ENCODE measurements around the gene IGFALS. TPM values are rescaled to one million over a fixed set of nuclear protein-coding genes. Genes with fewer than 3 reads are reported as not detected.

Gene IGFALS
- total RNA-seq, 1 donor from 2014 or later, result 0.63 TPM

DNA sequence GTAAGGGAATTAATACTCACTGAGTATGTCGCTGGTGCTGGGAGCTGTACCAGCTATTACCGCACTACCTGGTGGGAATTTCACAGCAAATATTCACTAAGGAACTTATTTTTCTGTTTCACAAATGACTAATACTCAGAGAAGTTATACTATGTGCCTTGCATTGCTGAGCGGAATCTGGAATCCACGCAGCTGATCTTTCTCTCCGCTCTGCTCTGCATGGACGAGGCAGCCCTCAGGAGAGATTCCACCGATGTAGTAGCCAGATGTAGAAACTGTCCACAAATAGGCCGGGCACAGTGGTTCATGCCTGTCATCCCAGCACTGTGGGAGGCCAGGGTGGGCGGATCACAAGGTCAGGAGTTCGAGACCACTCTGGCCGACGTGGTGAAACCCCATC, 39.3 kb downstream of the IGFALS start:
- H3K4me3 Mint-ChIP-seq, result no peak overlapping the region
- H3K27ac Mint-ChIP-seq, result no peak overlapping the region
- TF ChIP-seq, protein P1, sequence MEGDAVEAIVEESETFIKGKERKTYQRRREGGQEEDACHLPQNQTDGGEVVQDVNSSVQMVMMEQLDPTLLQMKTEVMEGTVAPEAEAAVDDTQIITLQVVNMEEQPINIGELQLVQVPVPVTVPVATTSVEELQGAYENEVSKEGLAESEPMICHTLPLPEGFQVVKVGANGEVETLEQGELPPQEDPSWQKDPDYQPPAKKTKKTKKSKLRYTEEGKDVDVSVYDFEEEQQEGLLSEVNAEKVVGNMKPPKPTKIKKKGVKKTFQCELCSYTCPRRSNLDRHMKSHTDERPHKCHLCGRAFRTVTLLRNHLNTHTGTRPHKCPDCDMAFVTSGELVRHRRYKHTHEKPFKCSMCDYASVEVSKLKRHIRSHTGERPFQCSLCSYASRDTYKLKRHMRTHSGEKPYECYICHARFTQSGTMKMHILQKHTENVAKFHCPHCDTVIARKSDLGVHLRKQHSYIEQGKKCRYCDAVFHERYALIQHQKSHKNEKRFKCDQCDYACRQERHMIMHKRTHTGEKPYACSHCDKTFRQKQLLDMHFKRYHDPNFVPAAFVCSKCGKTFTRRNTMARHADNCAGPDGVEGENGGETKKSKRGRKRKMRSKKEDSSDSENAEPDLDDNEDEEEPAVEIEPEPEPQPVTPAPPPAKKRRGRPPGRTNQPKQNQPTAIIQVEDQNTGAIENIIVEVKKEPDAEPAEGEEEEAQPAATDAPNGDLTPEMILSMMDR (IDR thresholded peaks at IDR 0.05; ENCODE audit: unreplicated experiment), result no peak
- H3K36me3 Mint-ChIP-seq, result peaks cover 7% of the 10 kb centered on the region
- no peaks in the 10 kb centered on the region for H3K27me3 Mint-ChIP-seq (ENCODE audit: low read depth)
- no peak for DNase-seq (ENCODE audit: low spot score in 2 of 2, unreplicated experiment in 2 of 2)
- no peaks in the 10 kb centered on the region for H3K9me3 Mint-ChIP-seq
- no peaks in the 10 kb centered on the region for H3K4me1 Mint-ChIP-seq

DNA sequence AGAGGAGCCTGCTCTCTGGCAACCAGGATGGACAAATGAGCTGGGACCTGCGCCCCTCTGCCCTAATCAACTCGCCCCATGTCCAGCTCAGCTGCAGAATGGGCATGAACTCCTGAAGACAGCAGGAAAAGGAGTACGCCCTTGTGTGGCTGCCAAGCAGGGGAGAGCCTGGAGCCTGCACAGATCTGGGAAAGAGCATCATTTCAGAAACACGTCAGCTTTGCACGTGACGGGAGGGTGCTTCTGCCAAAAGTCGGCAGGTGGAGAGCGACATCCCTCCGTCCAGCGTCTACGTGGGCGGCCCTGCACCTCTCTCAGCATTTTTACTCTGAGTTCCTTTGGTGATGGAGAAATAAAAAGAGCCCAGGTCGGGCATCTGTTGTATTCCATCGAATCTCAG, 40.7 kb downstream of the IGFALS start:
- Mint-ChIP-seq H3K4me1 (no peaks in the 10 kb centered on the region), H3K27me3 (ENCODE audit: low read depth) (no peaks in the 10 kb centered on the region)

DNA sequence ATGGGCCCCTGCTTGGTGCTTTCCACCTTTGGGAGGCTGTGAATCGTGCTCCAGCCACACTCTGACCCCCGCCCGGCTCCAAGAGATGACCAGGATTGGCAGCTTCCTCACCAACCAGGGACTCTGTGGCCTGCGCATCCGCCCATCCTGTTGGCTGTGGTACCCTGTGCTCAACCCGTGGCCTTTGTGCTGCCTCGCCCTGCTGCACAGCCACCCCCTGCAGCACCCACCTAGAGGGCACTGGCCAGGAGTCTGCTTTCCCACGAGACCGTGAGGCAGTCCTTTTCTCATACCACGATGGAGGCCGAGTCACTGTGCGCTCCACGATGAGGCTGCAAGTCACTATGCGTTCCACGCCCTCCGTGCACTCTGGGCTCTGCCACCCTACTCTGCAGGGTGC, 41.6 kb downstream of the IGFALS start:
- Mint-ChIP-seq H3K9me3 (no peaks in the 10 kb centered on the region), H3K4me3 (no peak overlapping the region), H3K27me3 (ENCODE audit: low read depth) (no peaks in the 10 kb centered on the region), H3K27ac (no peak overlapping the region), H3K4me1 (no peaks in the 10 kb centered on the region), H3K36me3 (peaks cover 7% of the 10 kb centered on the region)
- no peak for DNase-seq (ENCODE audit: low spot score in 2 of 2, unreplicated experiment in 2 of 2)
- TF ChIP-seq, protein P1 (IDR thresholded peaks at IDR 0.05; ENCODE audit: unreplicated experiment), result no peak

More for the DNA sequence above, 40.7 kb downstream of the IGFALS start:
- peaks cover 7% of the 10 kb centered on the region for H3K36me3 Mint-ChIP-seq
- H3K4me3 Mint-ChIP-seq, result no peak overlapping the region
- H3K27ac Mint-ChIP-seq, result no peak overlapping the region
- H3K9me3 Mint-ChIP-seq, result no peaks in the 10 kb centered on the region
- TF ChIP-seq, protein P1 (IDR thresholded peaks at IDR 0.05; ENCODE audit: unreplicated experiment), result no peak
- no peak for DNase-seq (ENCODE audit: low spot score in 2 of 2, unreplicated experiment in 2 of 2)

DNA sequence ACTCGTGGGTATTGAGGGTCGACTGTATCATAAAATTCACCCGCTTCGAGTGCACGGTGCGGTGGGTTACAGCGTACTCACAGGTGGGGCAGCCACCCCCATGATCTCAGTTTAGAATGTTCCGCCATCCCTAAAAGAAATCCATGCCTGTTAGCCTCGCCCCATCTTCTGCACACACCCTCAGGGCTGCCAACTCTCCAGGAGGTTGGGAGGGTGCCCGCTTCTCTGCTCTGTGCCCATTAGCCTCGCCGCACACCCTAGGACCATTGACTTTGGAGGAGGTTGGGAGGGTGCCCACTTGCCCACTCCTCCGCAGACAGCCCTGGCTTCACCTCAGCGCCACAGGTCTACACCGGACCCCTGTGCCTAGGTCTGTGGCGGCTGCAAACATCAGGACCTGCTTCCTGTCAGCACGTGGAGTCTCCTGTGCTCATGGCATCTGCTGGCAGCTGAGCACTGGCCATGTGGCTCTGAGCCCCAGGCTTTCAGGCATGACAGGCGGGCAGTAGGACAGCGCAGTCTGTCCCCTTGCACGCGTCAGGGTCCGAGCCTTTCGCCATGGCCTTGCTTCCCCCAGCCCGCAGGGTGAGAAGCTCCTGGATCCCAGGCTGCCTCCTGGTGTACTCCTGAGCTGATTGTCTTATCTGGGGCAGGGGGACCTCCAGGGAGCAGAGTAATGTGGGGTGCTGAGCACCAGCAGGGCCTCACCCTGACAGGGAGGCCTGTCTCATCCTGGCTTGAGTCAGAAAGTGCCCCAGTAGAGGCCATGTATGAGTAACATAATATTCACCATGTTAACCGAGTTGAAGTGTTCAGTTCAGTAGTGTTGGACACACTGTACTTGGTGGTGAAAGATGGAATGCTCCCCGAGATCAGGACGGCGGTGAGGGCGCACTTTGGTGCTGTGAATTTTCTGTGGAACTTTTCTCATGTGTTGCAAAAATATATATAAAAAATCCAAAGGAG, 44.1 kb downstream of the IGFALS start:
- TF ChIP-seq, protein P1 (IDR thresholded peaks at IDR 0.05; ENCODE audit: unreplicated experiment), result no peak
- peaks cover 12% of the 10 kb centered on the region for H3K4me1 Mint-ChIP-seq

DNA sequence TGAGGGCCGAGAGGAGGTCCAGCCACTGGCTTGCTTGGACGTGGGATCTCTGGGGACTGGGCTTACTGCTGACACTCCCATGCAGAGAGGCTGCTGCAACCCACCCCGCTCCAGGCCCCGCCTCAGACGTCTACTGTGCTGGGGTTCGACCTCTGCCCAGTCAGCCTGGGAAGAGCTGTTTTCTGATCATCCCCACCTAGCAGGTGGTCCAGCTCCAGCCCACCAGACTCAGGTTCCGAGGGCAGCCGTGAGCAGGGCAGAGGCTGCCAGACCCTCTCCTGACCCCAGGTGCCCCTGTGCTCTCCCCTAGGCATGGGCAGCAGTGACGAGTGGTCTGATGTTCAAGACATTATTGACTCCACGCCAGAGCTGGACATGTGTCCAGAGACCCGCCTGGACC, 45.6 kb downstream of the IGFALS start:
- Mint-ChIP-seq H3K4me3 (no peak overlapping the region), H3K36me3 (peaks cover 8% of the 10 kb centered on the region), H3K4me1 (peaks cover 12% of the 10 kb centered on the region), H3K27me3 (ENCODE audit: low read depth) (no peaks in the 10 kb centered on the region), H3K27ac (no peak overlapping the region), H3K9me3 (no peaks in the 10 kb centered on the region)
- DNase-seq (ENCODE audit: low spot score in 2 of 2, unreplicated experiment in 2 of 2), result no peak
- TF ChIP-seq, protein P1 (IDR thresholded peaks at IDR 0.05; ENCODE audit: unreplicated experiment), result no peak

More for the DNA sequence above, 44.1 kb downstream of the IGFALS start:
- DNase-seq (ENCODE audit: low spot score in 2 of 2, unreplicated experiment in 2 of 2), result no peak
- H3K27me3 Mint-ChIP-seq (ENCODE audit: low read depth), result no peaks in the 10 kb centered on the region
- H3K36me3 Mint-ChIP-seq, result peaks cover 8% of the 10 kb centered on the region
- no peaks in the 10 kb centered on the region for H3K9me3 Mint-ChIP-seq
- H3K27ac Mint-ChIP-seq, result no peak overlapping the region
- no peak overlapping the region for H3K4me3 Mint-ChIP-seq
